NCI-H69 (cell line): ENCODE measurements around the gene PARVB.

Experiments used
- DNase-seq: peaks from one replicate; lab custom pipeline; 2025; lab: John Stamatoyannopoulos, UW

The PARVB gene

DNA sequence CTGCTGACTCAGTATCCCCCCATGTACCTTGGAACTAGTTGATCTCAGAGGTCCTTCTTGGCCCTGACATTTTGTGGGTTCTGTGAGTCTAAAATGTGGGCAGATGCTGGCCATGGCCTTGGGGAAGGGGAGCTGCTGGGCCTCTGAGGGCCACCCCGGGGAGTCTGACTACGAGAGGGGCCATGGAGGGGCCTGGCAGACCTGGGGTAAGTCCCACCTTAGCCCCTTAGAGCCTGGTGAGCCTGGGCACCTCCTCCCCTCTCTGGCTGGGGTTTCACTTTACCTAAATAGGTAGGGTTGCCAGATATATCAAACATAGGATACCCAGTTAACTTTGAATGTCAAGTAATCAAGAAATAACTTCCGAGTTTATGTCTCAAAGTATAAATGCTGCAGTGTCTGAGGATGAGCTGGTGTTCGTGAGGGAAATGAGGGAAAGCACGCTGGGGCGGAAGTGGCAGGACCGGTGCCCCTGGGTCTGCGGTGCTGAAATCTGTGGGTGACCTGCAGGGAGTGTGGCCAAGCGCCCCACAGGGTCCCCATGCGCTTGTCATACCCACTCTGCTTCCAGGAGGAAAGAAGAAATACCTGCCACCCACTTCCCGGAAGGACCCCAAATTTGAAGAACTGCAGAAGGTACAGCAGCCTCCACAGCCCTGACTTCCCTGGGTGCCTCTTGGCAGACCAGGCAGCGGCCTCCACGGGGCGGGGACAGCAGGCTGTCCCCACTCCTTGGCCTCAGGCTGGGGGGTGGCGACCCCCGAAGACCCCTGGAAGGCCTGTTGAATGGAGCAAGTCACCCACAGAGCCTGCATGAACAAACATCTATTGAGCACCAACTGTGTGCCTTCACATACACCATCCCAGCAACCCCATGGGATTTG lies 161.4 kb downstream of the PARVB start:
- no peak for DNase-seq

GRCh38 chr22:44186121-44186510 lies 162.0 kb downstream of the PARVB start:
- DNase-seq, result no peak

DNA sequence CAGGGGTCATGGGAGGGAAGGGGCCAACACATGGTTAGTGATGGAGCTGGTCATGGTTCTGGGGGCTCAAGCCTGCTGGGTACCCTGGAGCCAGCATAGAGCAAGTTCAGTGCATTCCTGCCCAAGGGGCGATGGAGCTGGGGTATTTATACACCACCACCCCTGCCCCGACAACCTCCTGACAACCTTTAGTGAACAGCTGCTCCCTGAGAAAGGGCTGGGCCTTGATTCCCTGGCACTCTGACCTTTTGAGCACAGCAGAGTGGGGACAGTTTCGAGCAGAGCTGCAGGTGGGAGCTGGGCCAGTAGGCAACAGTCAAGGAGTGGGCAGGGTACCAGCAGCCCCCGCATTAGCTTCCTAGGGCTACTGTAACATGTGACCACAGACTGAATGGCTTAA lies 162.6 kb downstream of the PARVB start:
- DNase-seq, result no peak

GRCh38 chr22:44187652-44188230 lies 163.6 kb downstream of the PARVB start:
- no peak for DNase-seq

- DNase-seq, result no peak
Observed at GRCh38 chr22:44188316-44188715, 164.2 kb downstream of the PARVB start.

GRCh38 chr22:44188986-44189630 lies 165.0 kb downstream of the PARVB start:
- DNase-seq, result peak; percentile 30

DNA sequence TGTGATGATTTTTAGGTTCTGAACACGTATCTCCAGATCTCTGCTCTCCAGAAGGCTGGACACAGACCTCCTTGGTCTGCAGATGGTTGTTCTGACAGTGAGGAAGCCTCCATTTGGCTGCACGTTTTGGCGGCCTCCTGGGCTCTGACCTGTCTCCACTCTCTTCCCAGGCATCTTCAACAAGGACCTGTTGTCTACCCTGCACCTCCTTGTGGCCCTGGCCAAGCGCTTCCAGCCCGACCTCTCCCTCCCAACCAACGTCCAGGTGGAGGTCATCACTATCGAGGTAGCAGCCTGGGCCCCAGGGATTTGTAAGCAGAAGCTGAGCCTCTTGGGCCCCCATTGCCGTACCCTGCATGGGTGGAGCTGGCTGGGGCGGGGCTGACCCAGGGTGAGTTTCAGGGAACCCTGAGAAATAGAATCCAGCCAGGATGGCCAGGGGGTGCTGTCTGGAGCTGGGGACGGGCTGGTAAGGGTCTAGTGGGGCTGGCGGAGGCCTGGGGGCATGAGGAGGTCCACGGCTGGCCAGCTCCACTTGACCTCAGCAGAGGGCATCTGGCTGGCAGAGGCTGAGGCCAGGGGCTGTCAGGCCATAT lies 166.4 kb downstream of the PARVB start:
- DNase-seq, result no peak

- no peak for DNase-seq
Observed at GRCh38 chr22:44191036-44191454, 166.9 kb downstream of the PARVB start.

DNA sequence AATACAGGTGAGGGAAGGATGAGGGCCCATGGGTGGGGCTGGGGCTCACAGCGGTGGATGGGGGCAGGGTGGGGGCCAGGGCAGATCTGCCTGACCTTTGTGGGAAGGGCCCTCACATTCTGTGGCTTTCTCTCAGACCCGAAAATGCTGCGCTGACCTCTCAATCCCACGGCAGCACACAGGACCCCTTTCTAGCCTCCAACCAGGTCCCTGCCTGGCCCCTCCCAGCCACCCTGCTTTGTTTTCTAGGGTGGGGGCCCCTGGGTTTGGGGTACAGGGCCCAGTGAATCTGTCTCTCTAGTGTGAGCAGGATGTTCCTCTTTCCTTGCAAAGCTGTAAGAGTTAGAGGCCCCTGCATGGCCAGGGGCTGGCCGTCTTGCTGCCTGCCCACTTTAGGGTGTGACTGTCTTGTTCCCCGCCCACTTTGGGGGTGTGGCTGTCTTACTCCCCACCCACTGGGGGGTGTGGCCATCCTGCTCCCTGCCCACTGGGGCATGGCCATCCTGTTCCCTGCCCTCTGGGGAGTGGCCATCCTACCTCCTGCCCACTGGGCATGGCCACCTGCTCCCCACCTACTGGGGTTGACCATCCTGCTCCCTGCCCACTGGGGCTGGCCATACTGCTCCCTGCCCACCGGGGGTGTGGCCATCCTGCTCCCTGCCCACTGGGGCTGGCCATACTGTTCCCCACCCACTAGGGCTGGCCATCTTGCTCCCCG lies 168.2 kb downstream of the PARVB start:
- peak; percentile 24 for DNase-seq

- DNase-seq, result no peak
Observed at GRCh38 chr22:44192816-44193534, 168.9 kb downstream of the PARVB start.

DNA sequence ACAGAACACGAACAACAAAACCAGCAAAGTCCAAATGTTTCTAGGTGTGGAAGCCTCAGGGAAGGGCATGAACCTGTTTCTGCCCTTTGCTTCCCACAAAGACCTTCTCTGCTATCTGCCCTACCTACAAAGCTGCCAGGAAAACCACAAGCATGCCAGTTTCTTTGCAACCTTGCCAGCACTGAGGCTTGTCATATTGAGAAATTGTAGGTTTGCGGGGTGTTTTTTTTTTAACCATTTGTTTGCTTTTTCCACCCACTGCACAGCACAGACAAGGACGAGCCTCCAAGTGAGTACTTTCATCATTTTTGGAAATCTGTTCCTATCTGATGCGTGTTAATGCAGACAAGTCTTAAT lies 169.4 kb downstream of the PARVB start:
- DNase-seq, result no peak

DNA sequence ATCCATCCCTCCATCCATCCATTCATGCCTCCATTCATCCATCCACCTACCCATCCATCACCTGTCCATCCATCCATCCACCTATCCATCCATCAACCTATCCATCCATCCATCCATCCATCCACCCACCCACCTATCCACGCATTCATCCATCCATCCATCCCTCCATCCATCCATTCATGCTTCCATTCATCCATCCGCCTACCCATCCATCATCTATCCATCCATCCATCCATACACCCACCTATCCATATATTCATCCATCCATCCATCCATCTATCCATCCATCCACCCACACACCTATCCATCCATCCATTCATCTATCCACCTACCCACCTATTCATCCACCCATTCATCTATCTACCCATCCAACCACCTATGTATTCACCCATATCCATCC lies 170.5 kb downstream of the PARVB start:
- DNase-seq, result no peak

- DNase-seq, result peak; percentile 47
Observed at GRCh38 chr22:44195189-44195871, 171.2 kb downstream of the PARVB start.

- DNase-seq, result no peak
Observed at GRCh38 chr22:44196241-44196640, 172.1 kb downstream of the PARVB start.

- DNase-seq, result no peak
Observed at GRCh38 chr22:44196731-44197131, 172.6 kb downstream of the PARVB start.

DNA sequence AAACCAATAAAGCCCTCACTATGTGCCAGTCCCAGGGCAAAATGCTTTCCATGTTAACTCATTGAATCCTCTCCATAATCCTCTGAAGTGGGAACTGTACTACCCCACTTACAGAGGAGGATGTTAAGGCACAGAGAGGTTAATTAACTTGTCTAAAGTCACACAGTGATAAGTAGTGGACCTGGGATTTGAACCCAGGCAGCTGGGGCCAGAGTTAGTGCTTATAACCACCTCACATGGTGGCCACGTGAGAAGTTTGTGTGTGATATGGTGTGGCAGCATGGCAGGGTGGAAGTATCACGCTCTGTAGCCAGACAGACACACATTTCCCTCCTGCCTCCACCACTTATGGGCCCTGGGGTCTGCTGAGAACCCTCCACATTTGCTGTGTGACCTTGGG lies 173.2 kb downstream of the PARVB start:
- DNase-seq, result no peak

GRCh38 chr22:44199164-44199563 lies 175.1 kb downstream of the PARVB start:
- DNase-seq, result no peak

DNA sequence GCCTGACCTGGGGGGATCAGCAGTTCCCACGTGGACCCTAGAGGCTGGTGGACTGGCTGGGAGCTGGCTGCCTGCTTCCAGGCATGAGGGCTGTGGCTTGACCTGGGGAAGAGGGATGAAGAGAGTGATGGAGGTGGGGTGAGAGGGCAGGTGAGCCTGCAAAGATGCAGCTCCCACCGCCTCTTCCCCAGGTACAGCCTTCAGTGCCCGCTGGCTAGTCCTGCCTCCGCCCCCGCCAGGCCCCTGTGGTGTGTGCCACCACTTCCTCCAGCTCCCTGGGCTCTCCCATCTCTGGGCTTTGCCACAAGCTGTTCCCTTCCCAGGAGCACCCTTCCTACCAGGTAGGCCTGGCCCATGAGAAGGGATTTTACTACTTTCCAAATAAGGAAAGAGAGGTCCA lies 175.8 kb downstream of the PARVB start:
- DNase-seq, result no peak

DNA sequence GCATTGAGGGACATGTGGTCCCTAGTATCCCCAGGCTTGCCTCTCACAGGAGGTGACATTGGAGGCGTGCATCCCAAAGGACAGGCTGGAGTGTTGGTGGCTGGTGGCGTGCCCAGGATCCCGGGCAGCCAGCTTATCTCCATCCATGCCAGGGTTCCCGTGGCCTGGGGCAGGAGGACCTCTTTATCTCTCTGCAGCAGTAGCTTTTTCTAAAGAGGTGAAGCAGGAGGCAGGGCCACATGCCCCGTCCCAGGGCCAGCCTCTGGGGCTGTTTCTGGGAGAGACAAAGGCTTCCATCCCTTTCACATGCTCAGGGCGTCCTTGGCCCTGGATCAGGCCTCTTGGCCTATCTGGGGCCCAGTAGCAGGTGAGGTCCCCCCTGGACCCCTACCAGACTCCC lies 176.3 kb downstream of the PARVB start:
- no peak for DNase-seq

- no peak for DNase-seq
Observed at GRCh38 chr22:44200855-44201550, 176.9 kb downstream of the PARVB start.
